ENCODE data around the gene BTBD19.
A peak's percentile ranks its signal among the peaks of the same experiment; 100 is the strongest.

BTBD19 gene

DNA sequence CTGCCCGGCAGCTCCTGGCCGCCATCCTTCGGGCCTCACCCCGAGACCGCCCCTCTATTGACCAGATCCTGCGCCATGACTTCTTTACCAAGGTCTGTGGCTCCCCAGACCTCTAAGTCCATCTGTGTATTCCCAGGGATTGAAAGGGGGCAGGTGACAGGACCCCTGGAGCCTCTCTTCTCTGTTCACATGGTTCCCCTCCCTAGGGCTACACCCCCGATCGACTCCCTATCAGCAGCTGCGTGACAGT lies 5.3 kb upstream of the BTBD19 start:
- Histone ChIP-seq H3K4me3 (ENCODE audit: low read depth, low read length) (peak overlapping the region; percentile 95; the same call in 1 of the 2 replicates), H3K4me1 (ENCODE audit: control insufficient read depth, insufficient read depth, low read length, unreplicated experiment) (peaks cover 49% of the 10 kb centered on the region), H2AFZ (ENCODE audit: low read length, unreplicated experiment) (no peak overlapping the region), H3K79me2 (ENCODE audit: control insufficient read depth, insufficient read depth, low read length, unreplicated experiment) (peaks cover 33% of the 10 kb centered on the region), H3K27ac (ENCODE audit: low read depth, low read length) (peak overlapping the region; percentile 22; the same call in 1 of the 2 replicates), H3K27me3 (ENCODE audit: insufficient read depth, low read length) (no peaks in the 10 kb centered on the region), H3K36me3 (ENCODE audit: insufficient read depth, low read length) (peaks cover 24% of the 10 kb centered on the region; the same call in 1 of the 2 replicates)

DNA sequence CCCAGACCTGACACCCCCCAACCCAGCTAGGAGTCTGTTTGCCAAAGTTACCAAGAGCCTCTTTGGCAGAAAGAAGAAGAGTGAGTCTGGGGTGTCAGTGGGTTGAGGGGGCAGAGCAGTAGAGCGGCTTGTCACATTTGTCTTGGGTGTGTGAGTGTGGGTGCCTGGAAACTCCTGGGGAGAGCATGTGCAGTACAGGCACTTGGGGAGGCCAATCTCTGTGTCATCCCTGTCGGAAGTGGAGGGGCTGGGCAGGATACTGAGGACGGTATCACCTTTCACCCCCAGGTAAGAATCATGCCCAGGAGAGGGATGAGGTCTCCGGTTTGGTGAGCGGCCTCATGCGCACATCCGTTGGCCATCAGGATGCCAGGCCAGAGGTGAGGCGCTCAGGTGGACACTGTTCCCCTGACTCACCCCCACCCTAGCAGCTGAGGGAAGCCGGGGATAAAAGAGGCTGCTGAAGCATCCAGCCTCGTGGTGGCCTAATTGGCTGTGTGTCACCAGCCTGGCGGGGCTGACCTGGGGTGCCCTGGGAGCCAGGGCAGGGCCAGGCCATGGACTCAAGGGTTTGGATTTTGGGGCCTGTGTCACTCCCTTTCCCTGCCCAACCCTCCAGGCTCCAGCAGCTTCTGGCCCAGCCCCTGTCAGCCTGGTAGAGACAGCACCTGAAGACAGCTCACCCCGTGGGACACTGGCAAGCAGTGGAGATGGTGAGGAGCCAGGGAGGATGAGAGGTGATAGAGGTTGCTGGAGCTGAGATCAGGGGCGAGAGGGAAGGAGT lies 4.8 kb upstream of the BTBD19 start:
- Histone ChIP-seq H3K27me3 (ENCODE audit: insufficient read depth, low read length) (no peaks in the 10 kb centered on the region), H3K27ac (ENCODE audit: low read depth, low read length) (peak overlapping the region; percentile 22; the same call in 1 of the 2 replicates), H3K4me3 (ENCODE audit: low read depth, low read length) (peak overlapping the region; percentile 95; the same call in 1 of the 2 replicates), H3K36me3 (ENCODE audit: insufficient read depth, low read length) (peaks cover 24% of the 10 kb centered on the region; the same call in 1 of the 2 replicates), H3K79me2 (ENCODE audit: control insufficient read depth, insufficient read depth, low read length, unreplicated experiment) (peaks cover 33% of the 10 kb centered on the region), H2AFZ (ENCODE audit: low read length, unreplicated experiment) (no peak overlapping the region), H3K4me1 (ENCODE audit: control insufficient read depth, insufficient read depth, low read length, unreplicated experiment) (peaks cover 53% of the 10 kb centered on the region)

DNA sequence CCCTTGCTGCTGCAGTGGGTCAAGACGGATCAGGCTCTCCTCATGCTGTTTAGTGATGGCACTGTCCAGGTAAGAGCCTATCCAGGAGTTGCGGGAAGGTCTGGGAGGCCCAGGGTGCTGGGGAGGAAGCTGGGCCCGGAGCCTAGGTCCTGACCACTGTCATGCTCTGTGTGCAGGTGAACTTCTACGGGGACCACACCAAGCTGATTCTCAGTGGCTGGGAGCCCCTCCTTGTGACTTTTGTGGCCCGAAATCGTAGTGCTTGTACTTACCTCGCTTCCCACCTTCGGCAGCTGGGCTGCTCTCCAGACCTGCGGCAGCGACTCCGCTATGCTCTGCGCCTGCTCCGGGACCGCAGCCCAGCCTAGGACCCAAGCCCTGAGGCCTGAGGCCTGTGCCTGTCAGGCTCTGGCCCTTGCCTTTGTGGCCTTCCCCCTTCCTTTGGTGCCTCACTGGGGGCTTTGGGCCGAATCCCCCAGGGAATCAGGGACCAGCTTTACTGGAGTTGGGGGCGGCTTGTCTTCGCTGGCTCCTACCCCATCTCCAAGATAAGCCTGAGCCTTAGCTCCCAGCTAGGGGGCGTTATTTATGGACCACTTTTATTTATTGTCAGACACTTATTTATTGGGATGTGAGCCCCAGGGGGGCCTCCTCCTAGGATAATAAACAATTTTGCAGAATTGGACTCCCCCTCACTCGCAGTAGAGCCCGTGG lies 2.9 kb upstream of the BTBD19 start:
- peaks cover 68% of the 10 kb centered on the region for H3K4me1 ChIP-seq (ENCODE audit: control insufficient read depth, insufficient read depth, low read length, unreplicated experiment)

GRCh38 chr1:44806025-44806703 lies 2.2 kb upstream of the BTBD19 start:
- H3K27me3 ChIP-seq (ENCODE audit: insufficient read depth, low read length) = no peaks in the 10 kb centered on the region
- peaks cover 46% of the 10 kb centered on the region for H3K79me2 ChIP-seq (ENCODE audit: control insufficient read depth, insufficient read depth, low read length, unreplicated experiment)
- H2AFZ ChIP-seq (ENCODE audit: low read length, unreplicated experiment) = no peak overlapping the region
- peaks cover 74% of the 10 kb centered on the region for H3K4me1 ChIP-seq (ENCODE audit: control insufficient read depth, insufficient read depth, low read length, unreplicated experiment)
- peak overlapping the region; percentile 99 for H3K27ac ChIP-seq (ENCODE audit: low read depth, low read length)
- peak overlapping the region; percentile 3; the same call in 1 of the 2 replicates for H3K4me3 ChIP-seq (ENCODE audit: low read depth, low read length)
- peaks cover 24% of the 10 kb centered on the region; the same call in 1 of the 2 replicates for H3K36me3 ChIP-seq (ENCODE audit: insufficient read depth, low read length)

More for the DNA sequence above, 2.9 kb upstream of the BTBD19 start:
- peak overlapping the region; percentile 99 for H3K27ac ChIP-seq (ENCODE audit: low read depth, low read length)
- peaks cover 49% of the 10 kb centered on the region for H3K79me2 ChIP-seq (ENCODE audit: control insufficient read depth, insufficient read depth, low read length, unreplicated experiment)
- H3K27me3 ChIP-seq (ENCODE audit: insufficient read depth, low read length) = no peaks in the 10 kb centered on the region
- no peak overlapping the region for H3K4me3 ChIP-seq (ENCODE audit: low read depth, low read length)
- no peak overlapping the region for H2AFZ ChIP-seq (ENCODE audit: low read length, unreplicated experiment)
- peaks cover 24% of the 10 kb centered on the region; the same call in 1 of the 2 replicates for H3K36me3 ChIP-seq (ENCODE audit: insufficient read depth, low read length)

DNA sequence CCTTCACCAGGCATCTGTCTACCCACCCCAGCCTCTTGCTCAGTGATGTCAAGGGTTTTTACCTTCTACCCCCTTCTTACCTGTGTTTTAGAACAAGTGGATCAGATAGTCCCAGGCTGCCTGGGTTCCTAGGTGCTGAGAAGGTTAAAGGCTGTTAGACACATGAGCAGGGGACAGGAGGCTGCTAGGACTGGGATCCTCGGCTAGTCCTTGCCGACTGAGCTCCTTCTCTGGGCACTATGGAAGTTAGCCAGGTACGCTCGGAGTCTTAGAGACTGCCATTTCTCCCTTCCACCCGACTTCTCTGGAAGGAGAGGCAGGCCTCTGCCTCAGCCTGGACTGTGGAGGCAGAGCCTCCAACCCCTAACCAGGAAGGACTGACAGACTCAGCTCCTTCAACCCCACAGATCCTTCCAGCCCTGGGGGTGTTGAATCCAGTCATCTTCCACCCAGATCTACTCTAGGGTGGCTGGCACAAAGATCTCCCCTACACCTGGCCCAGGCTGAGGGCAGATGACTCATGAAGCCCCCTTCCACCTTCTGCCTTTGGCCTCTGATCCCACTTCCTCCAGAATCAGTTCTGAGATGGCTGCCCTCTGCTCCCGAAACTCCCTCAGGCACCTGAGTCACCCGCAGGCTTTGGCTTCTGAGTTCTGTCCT lies 1.5 kb upstream of the BTBD19 start, which contains the start of gene DYNLT4:
Gene DYNLT4, minus strand, starts transcription at position 648 of the 660 bp plus-strand sequence. CDS start 683 bp downstream, outside the sequence.
- Histone ChIP-seq H3K27ac (ENCODE audit: low read depth, low read length) (peak within 1 kb of the TSS; percentile 99), H3K4me1 (ENCODE audit: control insufficient read depth, insufficient read depth, low read length, unreplicated experiment) (peaks cover 79% of the 10 kb centered on the region), H2AFZ (ENCODE audit: low read length, unreplicated experiment) (no peak within 1 kb of the TSS), H3K4me3 (ENCODE audit: low read depth, low read length) (peak within 1 kb of the TSS; percentile 72), H3K79me2 (ENCODE audit: control insufficient read depth, insufficient read depth, low read length, unreplicated experiment) (peaks cover 39% of the 10 kb centered on the region), H3K36me3 (ENCODE audit: insufficient read depth, low read length) (peaks cover 23% of the 10 kb centered on the region; the same call in 1 of the 2 replicates), H3K27me3 (ENCODE audit: insufficient read depth, low read length) (no peaks in the 10 kb centered on the region)

DNA sequence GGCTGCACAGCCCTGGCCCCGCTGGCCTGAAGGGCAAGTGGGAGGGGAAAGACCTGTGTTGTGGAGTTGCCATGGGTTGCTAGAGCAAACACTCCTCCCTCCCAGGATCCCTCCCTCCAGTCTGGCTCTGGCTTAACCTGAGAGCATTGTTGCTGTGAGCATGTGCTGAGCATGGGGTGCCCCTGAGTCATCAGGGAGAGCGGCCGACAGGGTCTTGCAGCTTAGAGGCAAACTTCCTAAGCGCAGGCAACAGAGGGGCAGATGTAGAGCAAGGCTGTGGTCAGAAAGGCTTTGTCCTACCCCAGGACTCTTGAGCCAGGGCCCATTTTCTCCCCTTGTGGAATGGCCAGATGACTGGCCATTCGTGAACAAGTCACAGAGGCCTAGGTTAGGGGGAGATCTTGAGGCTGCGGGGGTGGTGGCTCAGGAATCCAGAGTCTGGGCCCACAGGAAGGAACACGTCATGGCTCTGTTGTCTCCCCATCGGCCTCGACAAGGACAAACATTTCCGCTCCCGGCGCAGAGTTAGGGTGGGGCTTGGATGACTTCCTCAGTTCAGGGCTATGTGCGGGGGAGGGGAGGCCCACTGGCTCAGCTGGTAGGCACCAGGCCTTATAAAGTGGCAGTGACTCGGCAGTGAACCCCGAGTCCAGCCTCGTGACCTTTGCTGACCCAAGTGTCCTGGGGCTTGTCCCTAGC lies 810 bp upstream of the BTBD19 start:
- Histone ChIP-seq H3K27ac (ENCODE audit: low read depth, low read length) (peak overlapping the region; percentile 99), H3K4me3 (ENCODE audit: low read depth, low read length) (peak overlapping the region; percentile 72), H3K27me3 (ENCODE audit: insufficient read depth, low read length) (no peaks in the 10 kb centered on the region), H3K36me3 (ENCODE audit: insufficient read depth, low read length) (peaks cover 17% of the 10 kb centered on the region; the same call in 1 of the 2 replicates), H2AFZ (ENCODE audit: low read length, unreplicated experiment) (no peak overlapping the region), H3K4me1 (ENCODE audit: control insufficient read depth, insufficient read depth, low read length, unreplicated experiment) (peaks cover 77% of the 10 kb centered on the region), H3K79me2 (ENCODE audit: control insufficient read depth, insufficient read depth, low read length, unreplicated experiment) (peaks cover 37% of the 10 kb centered on the region)

DNA sequence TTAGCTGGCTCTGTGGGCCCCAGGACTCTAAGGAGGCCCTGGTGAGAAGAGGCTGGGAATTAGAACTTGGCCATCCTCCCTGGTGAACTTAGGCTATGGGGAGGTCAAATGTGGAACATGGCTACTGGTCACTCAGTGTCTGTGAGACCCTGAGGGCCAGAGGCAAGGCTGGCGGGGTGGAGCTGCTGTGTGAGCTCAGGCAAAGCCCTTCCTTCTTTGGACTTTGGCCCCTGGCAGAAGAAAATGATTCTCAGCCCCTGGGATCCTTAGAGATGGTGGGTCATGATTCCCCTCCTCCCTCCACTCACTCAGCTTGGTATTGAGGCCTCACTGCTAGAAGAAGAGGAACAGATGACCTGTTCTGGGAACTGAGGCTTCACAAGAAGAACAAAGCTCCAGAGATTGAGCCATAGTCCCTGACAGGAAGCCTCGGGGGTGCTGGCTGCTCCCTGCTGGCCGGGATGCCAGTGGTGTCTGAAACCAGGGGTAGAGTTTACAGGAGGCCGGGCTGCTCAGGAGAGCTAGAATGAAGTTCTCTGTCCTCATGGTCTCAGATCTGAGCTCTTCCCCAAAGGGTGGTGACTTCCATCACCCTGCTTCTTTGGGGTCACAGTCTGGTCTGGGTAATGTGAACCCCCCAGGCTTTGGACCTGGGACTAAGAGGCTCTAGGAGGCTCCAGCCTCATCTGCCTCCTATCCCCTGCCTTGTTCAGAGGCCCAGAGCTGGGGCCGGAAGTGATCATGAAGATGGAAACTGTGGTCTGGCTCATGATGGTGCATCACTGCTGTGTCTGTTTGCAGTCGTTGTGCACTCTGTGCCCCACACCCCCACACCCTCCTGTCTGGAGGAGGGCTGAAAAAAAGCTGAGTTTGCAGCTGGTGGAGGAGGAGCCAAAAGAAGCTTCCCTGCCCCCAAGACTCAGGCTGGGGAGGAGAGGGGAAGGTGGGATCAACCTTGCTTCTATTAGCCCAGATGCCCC lies 905 bp downstream of the BTBD19 start:
- peaks cover 64% of the 10 kb centered on the region for H3K4me1 ChIP-seq (ENCODE audit: control insufficient read depth, insufficient read depth, low read length, unreplicated experiment)

DNA sequence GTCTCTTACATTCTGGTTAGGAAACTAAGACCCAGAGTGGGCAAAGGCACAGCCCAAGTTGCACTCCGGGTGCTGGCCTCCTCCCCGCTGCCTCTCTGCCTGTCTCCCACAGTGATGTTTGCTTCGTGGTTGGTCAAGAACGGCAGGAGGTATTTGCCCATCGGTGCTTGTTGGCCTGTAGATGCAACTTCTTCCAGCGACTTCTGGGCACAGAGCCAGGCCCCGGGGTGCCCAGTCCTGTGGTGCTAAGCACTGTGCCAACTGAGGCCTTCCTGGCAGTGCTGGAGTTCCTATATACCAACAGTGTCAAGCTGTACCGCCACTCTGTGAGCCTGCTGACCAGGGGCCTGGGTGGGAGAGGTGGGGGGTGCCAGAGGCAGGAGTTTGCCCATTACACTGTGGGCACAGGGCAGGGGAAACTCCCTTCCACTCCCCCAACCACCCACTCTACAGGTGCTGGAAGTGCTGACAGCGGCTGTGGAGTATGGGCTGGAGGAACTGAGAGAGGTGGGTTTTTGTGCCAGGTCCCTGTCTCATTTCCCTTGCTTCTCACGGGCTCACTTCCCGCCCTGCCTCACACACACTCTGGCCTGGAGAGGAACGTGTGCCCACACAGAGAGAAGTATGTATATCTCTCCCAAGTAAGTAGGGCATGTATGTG lies 1.9 kb downstream of the BTBD19 start:
- Histone ChIP-seq H3K27ac (ENCODE audit: low read depth, low read length) (peak overlapping the region; percentile 99), H3K27me3 (ENCODE audit: insufficient read depth, low read length) (no peaks in the 10 kb centered on the region), H3K4me3 (ENCODE audit: low read depth, low read length) (peak overlapping the region; percentile 72; the same call in 1 of the 2 replicates), H3K79me2 (ENCODE audit: control insufficient read depth, insufficient read depth, low read length, unreplicated experiment) (peaks cover 29% of the 10 kb centered on the region), H3K4me1 (ENCODE audit: control insufficient read depth, insufficient read depth, low read length, unreplicated experiment) (peaks cover 67% of the 10 kb centered on the region), H3K36me3 (ENCODE audit: insufficient read depth, low read length) (peaks cover 12% of the 10 kb centered on the region; the same call in 1 of the 2 replicates), H2AFZ (ENCODE audit: low read length, unreplicated experiment) (no peak overlapping the region)

More for the DNA sequence above, 905 bp downstream of the BTBD19 start:
- no peak overlapping the region for H2AFZ ChIP-seq (ENCODE audit: low read length, unreplicated experiment)
- H3K27ac ChIP-seq (ENCODE audit: low read depth, low read length) = peak overlapping the region; percentile 99
- H3K79me2 ChIP-seq (ENCODE audit: control insufficient read depth, insufficient read depth, low read length, unreplicated experiment) = peaks cover 25% of the 10 kb centered on the region
- H3K4me3 ChIP-seq (ENCODE audit: low read depth, low read length) = peak overlapping the region; percentile 72
- no peaks in the 10 kb centered on the region for H3K27me3 ChIP-seq (ENCODE audit: insufficient read depth, low read length)
- H3K36me3 ChIP-seq (ENCODE audit: insufficient read depth, low read length) = peaks cover 13% of the 10 kb centered on the region; the same call in 1 of the 2 replicates

All from ACC112 (cell line).